HG03342 (cell line): Measurements from ENCODE around the gene USP6.
"Not testable (repeated sequence)": the region's sequence is repeated elsewhere in the genome, so short reads cannot be mapped to it uniquely, and the experiment has no call there.

ENCODE experiments used
- ATAC-seq: cut with Tn5 transposase; IDR thresholded peaks from one replicate; pipeline ENCODE4 v1.9.1; 2021; ENCODE audit warnings: mild to moderate bottlenecking, moderate library complexity; ENCODE audit not compliant: unreplicated experiment

USP6 gene

DNA sequence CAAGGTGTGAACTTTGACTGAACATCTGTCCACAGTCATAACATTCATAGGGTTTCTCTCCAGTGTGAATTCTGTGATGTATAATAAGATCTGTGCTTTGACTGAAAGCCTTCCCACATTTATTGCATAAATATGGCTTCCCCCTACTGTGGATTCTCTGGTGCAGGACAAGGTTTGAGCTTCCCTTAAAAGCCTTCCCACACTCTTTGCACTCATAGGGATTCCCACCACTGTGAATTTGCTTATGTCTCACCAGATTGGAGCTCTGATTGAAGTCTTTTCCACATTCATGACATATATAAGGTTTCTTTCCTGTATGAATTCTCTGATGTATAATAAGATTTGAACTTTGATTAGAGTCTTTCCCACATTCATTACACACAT lies 67.6 kb downstream of the USP6 start:
- ATAC-seq, result no peak

- ATAC-seq, result no peak
These were observed 68.5 kb downstream of the USP6 start for GRCh38 chr17:5184288-5184687.

GRCh38 chr17:5191541-5192417 lies 75.9 kb downstream of the USP6 start, which contains the start of gene ZNF594:
Gene ZNF594 (minus strand): TSS chr17:5191868. CDS start chr17:5184256, 7,612 bp downstream.
- ATAC-seq, result peak; percentile 95

- no peak for ATAC-seq
These were observed 78.5 kb downstream of the USP6 start for GRCh38 chr17:5194346-5194745.

DNA sequence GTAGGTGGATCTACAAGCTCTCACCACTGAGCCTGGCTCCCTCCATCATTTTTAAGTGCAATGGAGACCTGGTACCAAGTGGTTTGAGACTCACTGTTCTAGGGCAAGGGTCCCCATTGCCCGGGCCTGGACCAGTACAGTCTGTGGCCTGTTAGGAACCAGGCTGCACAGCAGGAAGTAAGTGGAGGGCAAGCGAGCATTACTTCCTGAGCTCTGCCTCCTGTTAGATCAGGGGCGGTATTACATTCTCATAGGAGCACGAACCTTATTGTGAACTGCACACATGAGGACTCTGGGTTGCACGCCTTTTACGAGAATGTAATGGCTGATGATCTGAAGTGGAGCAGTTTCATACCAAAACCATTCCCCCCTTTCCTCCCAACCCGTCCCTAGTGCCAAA lies 82.6 kb downstream of the USP6 start:
- no peak for ATAC-seq

GRCh38 chr17:5200360-5200759 lies 84.5 kb downstream of the USP6 start:
- no peak for ATAC-seq

DNA sequence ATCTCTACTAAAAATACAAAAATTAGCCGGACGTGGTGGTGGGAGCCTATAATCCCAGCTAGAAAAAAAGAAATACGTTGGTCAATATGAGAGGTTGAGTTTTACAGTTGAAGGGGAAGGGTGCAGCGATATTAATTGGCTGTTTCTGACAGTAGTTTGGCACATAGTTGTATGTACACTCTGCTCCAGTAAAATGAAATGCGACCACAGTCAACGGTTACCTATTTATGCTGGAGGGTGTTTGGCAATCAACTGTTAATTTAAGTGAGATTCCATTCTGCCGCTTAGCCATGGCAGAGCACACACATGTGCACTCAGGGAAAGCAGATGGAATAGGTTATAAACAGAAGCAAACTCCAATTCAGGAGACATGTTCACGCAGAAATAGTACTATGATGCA lies 85.2 kb downstream of the USP6 start:
- no peak for ATAC-seq

DNA sequence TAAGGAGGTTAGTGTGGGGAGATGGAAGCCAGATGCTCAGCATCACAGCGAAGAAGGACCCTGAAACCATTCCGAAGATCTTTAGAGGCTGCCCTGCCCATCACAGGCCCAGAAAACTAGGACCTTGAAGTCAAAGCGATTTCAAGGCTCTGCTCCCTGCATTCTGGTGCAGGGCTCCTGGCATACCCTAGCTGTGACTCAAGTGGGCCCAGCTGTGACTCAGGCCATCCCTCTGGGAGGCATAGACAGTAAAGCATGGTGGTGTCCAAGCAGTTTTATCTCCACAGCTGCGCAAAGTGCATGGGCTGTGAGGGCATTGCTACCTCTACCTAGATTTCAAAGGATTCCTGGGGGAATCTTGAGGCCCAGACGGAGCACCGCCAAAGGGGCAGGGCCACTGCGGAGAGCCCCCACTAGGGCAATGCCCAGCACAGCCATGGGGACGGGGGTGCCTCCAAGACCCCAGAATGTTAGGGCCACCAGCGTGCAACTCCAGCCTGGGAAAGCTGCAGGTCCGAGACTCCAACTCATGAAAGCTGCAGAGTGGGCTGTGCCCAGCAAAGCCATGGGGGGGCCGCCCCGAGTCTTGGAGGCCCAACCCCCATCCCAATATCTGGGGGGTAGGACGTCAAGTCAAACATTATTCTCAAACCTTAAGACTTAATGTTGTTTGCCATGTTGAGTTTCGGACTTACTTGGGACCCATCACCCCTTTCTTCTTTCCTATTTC lies 87.5 kb downstream of the USP6 start:
- no peak for ATAC-seq

DNA sequence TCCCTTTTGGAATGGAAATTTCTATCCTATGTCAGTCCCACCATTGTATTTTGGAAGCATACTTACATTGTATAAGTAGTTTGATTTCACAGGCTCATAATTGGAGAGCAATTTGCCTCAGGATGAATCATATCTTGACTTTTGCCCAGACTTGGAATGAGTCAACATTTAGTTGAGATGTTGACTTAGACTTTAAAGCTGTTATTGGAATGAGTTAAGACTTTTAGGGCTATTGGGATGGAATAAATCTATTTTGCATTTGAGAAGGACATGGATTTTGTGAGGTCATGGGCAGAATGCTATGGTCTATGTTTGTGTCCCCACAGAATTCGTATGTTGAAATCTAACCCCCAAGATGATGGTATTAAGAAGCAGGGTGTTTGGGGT lies 88.1 kb downstream of the USP6 start:
- no peak for ATAC-seq

GRCh38 chr17:5209396-5209795 lies 93.6 kb downstream of the USP6 start:
- ATAC-seq, result no peak

GRCh38 chr17:5210091-5210490 lies 94.3 kb downstream of the USP6 start:
- no peak for ATAC-seq

- no peak for ATAC-seq
These were observed 94.9 kb downstream of the USP6 start for GRCh38 chr17:5210614-5211252.

- no peak for ATAC-seq
These were observed 95.6 kb downstream of the USP6 start for GRCh38 chr17:5211458-5211857.

DNA sequence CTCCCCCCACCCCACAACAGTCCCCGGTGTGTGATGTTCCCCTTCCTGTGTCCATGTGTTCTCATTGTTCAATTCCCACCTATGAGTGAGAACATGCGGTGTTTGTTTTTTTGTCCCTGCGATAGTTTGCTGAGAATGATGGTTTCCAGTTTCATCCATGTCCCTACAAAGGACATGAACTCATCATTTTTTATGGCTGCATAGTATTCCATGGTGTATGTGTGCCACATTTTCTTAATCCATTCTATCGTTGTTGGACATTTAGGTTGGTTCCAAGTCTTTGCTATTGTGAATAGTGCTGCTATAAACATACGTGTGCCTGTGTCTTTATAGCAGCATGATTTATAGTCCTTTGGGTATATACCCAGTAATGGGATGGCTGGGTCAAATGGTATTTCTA lies 101.7 kb downstream of the USP6 start:
- ATAC-seq, result not testable (repeated sequence)

GRCh38 chr17:5219536-5219935 lies 103.7 kb downstream of the USP6 start:
- no peak for ATAC-seq

DNA sequence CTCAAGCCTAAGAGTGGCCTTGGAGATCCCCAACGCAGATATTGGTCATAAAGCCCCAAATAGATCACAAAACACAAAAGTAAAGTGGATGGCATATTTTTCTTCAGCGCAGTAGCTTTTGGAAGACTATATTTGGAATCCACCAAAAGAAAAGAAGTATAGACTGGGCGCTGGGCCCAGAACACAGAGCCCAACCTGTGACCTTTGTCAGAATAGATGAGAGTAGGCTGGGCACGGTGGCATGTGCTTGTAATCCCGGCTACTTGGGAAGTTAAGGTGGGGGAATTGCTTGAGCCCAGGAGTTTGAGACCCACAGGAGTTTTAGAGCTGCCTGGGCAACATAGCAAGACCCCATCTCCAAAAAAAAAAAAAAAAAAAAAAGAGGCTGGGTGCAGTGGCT lies 104.2 kb downstream of the USP6 start:
- ATAC-seq, result no peak

GRCh38 chr17:5221912-5222311 lies 106.1 kb downstream of the USP6 start:
- not testable (repeated sequence) for ATAC-seq
